Neural cell (in vitro differentiated cells): Measurements from ENCODE around the gene CHMP4B.

ENCODE experiments used
- CTCF ChIP-seq: fragments of 450-650 bp; IDR thresholded peaks from 2 replicates; pipeline ENCODE4 v1.5.1; 2014; ENCODE audit warnings: antibody characterized with exemption, mild to moderate bottlenecking, moderate library complexity; ENCODE audit not compliant: poor library complexity, severe bottlenecking
- EP300 ChIP-seq: fragments of 450-650 bp; conservative IDR thresholded peaks from 2 replicates; pipeline ENCODE4 v1.6.1; 2014; ENCODE audit warnings: antibody characterized with exemption, mild to moderate bottlenecking, moderate library complexity; ENCODE audit not compliant: poor library complexity, severe bottlenecking
- EZH2 ChIP-seq: fragments of 200-600, 300-800 bp; shearing (Covaris generic), sonication (generic); IDR thresholded peaks from 2 replicates; pipeline ENCODE4 v1.6.1; 2014; ENCODE audit warnings: antibody characterized with exemption, low read length, borderline replicate concordance, mild to moderate bottlenecking; ENCODE audit not compliant: insufficient read depth, poor library complexity, severe bottlenecking
- MXI1 ChIP-seq: fragments of 450-650 bp; conservative IDR thresholded peaks from 2 replicates; pipeline ENCODE4 v1.6.1; 2014; ENCODE audit warnings: antibody characterized with exemption, mild to moderate bottlenecking; ENCODE audit not compliant: poor library complexity, severe bottlenecking
- POLR2AphosphoS5 ChIP-seq: IDR thresholded peaks from 2 replicates; pipeline ENCODE4 v1.6.1; 2012
- RAD21 ChIP-seq: fragments of 450-650 bp; conservative IDR thresholded peaks from 2 replicates; pipeline ENCODE4 v1.6.1; 2014; ENCODE audit warnings: antibody characterized with exemption, mild to moderate bottlenecking, moderate library complexity
- REST ChIP-seq: IDR thresholded peaks from 2 replicates; pipeline ENCODE4 v1.6.1; 2012; ENCODE audit warnings: borderline replicate concordance
- SMC3 ChIP-seq: fragments of 450-650 bp; conservative IDR thresholded peaks from 2 replicates; pipeline ENCODE4 v1.6.1; 2014; ENCODE audit warnings: antibody characterized with exemption, mild to moderate bottlenecking, moderate library complexity; ENCODE audit not compliant: poor library complexity
- TAF1 ChIP-seq: IDR thresholded peaks from 2 replicates; pipeline ENCODE4 v1.6.1; 2012; ENCODE audit warnings: low read depth

GRCh38 chr20:33840160-33840559, 29.0 kb downstream of the CHMP4B start:
- TF ChIP-seq CTCF (no peak), REST (no peak), EZH2 (no peak), POLR2AphosphoS5 (no peak), RAD21 (no peak), TAF1 (no peak), EP300 (no peak), MXI1 (no peak), SMC3 (no peak)
